ENCODE data around the gene MACO1. TPM values are rescaled to one million over a fixed set of nuclear protein-coding genes. Genes with fewer than 3 reads are reported as not detected.

The MACO1 gene
- total RNA-seq, 1 experiment from 2014 or later = 16.3 TPM

GRCh38 chr1:25450891-25451290, 20.2 kb downstream of the MACO1 start:
- Mint-ChIP-seq H3K36me3 (ENCODE audit: insufficient read depth in 1 of 3, low read depth in 3 of 3) (peaks cover 0 to 14% (median 2%) of the 10 kb centered on the region in 3 experiments; a peak in 4 of 7 replicates), H3K9me3 (no peaks in the 10 kb centered on the region), H3K4me1 (peaks cover 11 to 20% of the 10 kb centered on the region in 2 experiments), H3K4me3 (no peak overlapping the region), H3K27ac (no peak overlapping the region), H3K27me3 (ENCODE audit: low read depth) (no peaks in the 10 kb centered on the region)
- Histone ChIP-seq H3K79me2 (ENCODE audit: insufficient read depth, low read length) (no peaks in the 10 kb centered on the region; the same call in 1 of the 2 replicates), H4K5ac (ENCODE audit: insufficient read length, low read depth, low read length) (no peak overlapping the region), H3K4ac (ENCODE audit: low read depth, low read length) (no peak overlapping the region), H3K56ac (ENCODE audit: insufficient read length, low read depth, low read length) (no peak overlapping the region), H2AFZ (ENCODE audit: low read length) (no peak overlapping the region), H2BK15ac (ENCODE audit: low read depth, low read length) (no peak overlapping the region), H3K23ac (ENCODE audit: insufficient read length, low read depth, low read length) (no peak overlapping the region), H3K4me2 (ENCODE audit: insufficient read depth, insufficient read length, low read length) (no peak overlapping the region), H3K23me2 (ENCODE audit: insufficient read length, low read depth, low read length, poor library complexity, severe bottlenecking) (no peaks in the 10 kb centered on the region), H2AK5ac (ENCODE audit: insufficient read length, low read length) (no peak overlapping the region), H4K91ac (ENCODE audit: insufficient read length, low read depth, low read length) (no peak overlapping the region), H4K8ac (replicated peaks; ENCODE audit: insufficient read length, low read depth, low read length) (no peak overlapping the region), H2BK5ac (ENCODE audit: insufficient read length, low read length) (no peak overlapping the region), H2BK120ac (ENCODE audit: low read depth, low read length, poor library complexity, severe bottlenecking) (no peak overlapping the region), H3K4me1 (ENCODE audit: insufficient read depth, low read length) (no peaks in the 10 kb centered on the region), H3T11ph (ENCODE audit: low read length) (no peak overlapping the region), H3K9me3 (ENCODE audit: control insufficient read depth, low read depth, low read length) (no peaks in the 10 kb centered on the region), H2BK20ac (ENCODE audit: low read depth, low read length, poor library complexity, severe bottlenecking) (no peak overlapping the region), H3K14ac (ENCODE audit: insufficient read depth, low read length) (no peak overlapping the region), H3K9ac (ENCODE audit: extremely low read depth, insufficient read length, low read length) (no peak overlapping the region), H3K27me3 (ENCODE audit: insufficient read depth, low read length) (no peaks in the 10 kb centered on the region), H3K27ac (ENCODE audit: insufficient read length, low read depth, low read length) (no peak overlapping the region), H3K79me1 (ENCODE audit: insufficient read depth, low read depth, low read length, poor library complexity, severe bottlenecking) (no peaks in the 10 kb centered on the region), H3K18ac (ENCODE audit: insufficient read length, low read depth, low read length) (no peak overlapping the region), H4K20me1 (ENCODE audit: control insufficient read depth, insufficient read depth, insufficient read length) (no peaks in the 10 kb centered on the region), H2BK12ac (ENCODE audit: insufficient read length, low read depth, low read length) (no peak overlapping the region)
- WGBS (ENCODE audit: extremely low coverage, insufficient read length, low lambda C conversion rate) = no CpG with 5 or more reads among the region's 2 CpGs
- TF ChIP-seq CTCF (conservative IDR thresholded peaks at IDR 0.05) = no peak
- no peak for DNase-seq
